Measurements from ENCODE around the gene RNPS1. TPM values are rescaled to one million over a fixed set of nuclear protein-coding genes. Genes with fewer than 3 reads are reported as not detected.

Gene RNPS1
- total and polyA plus RNA-seq, 2 experiments from 2014 or later: 315 to 384 TPM

DNA sequence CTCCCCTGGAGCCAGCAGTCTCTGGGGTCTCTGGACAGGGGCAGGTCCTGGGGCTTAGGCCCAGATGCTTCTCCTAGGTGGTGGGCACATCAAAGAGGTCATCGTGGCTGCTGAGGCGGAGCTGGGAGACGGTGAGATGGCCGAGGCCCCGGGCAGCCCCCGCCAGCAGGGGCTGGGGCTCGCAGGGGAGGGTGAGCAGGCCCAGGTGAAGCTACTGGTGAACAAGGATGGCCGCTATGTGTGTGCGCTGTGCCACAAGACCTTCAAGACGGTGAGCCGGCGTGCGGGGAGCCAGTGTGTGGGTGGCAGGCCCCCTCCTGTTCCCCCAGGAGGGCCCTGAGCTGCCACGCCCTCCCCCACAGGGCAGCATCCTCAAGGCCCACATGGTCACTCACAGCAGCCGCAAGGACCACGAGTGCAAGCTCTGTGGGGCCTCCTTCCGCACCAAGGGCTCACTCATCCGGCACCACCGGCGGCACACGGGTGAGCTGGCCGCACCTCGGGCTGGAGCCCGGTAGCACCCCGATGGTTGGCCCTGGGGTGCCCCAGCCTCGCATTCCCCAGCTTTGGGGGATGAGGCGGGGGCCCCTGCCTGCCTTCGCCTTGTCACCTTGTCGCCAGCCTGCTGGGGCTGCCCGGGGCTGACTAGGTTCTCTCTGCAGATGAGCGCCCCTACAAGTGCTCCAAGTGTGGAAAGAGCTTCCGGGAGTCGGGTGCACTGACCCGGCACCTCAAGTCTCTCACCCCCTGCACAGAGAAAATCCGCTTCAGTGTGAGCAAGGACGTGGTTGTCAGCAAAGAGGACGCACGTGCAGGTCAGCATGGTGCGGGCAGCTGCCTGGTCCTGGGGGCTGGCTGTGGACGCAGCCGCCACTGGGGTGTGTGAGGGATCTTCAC, 35.6 kb downstream of the RNPS1 start:
- Mint-ChIP-seq H3K27me3 (ENCODE audit: insufficient read depth, low read depth, poor library complexity) (peaks cover 17% of the 10 kb centered on the region), H3K27ac (no peak overlapping the region), H3K9me3 (no peaks in the 10 kb centered on the region), H3K4me1 (no peaks in the 10 kb centered on the region), H3K36me3 (ENCODE audit: low read depth) (peaks cover 9% of the 10 kb centered on the region; the same call in 2 of the 3 replicates), H3K4me3 (no peak overlapping the region)
- H3K4me3 ChIP-seq: no peak overlapping the region
- H4K20me1 ChIP-seq (replicated peaks; ENCODE audit: insufficient read depth): no peaks in the 10 kb centered on the region; the same call in 1 of the 2 replicates
- TF ChIP-seq CREB1 (CRISPR knock-in tag; IDR thresholded peaks at IDR 0.05; ENCODE audit: low read depth) (no peak), POLR2AphosphoS5 (IDR thresholded peaks at IDR 0.05; ENCODE audit: low read depth) (no peak), EZH2phosphoT487 (IDR thresholded peaks at IDR 0.05; ENCODE audit: unreplicated experiment) (no peak), NANOG (IDR thresholded peaks at IDR 0.05; ENCODE audit: borderline replicate concordance) (no peak), ZNF114 (CRISPR knock-in tag; IDR thresholded peaks at IDR 0.05) (no peak), JUNB (IDR thresholded peaks at IDR 0.05; ENCODE audit: unreplicated experiment) (no peak), ZNF331 (CRISPR knock-in tag; IDR thresholded peaks at IDR 0.05; ENCODE audit: low read depth) (no peak), EZH2 (IDR thresholded peaks at IDR 0.05; ENCODE audit: low read depth, unreplicated experiment) (no peak), STAT1 (IDR thresholded peaks at IDR 0.05; ENCODE audit: unreplicated experiment) (no peak)
- TF ChIP-seq, protein P1, sequence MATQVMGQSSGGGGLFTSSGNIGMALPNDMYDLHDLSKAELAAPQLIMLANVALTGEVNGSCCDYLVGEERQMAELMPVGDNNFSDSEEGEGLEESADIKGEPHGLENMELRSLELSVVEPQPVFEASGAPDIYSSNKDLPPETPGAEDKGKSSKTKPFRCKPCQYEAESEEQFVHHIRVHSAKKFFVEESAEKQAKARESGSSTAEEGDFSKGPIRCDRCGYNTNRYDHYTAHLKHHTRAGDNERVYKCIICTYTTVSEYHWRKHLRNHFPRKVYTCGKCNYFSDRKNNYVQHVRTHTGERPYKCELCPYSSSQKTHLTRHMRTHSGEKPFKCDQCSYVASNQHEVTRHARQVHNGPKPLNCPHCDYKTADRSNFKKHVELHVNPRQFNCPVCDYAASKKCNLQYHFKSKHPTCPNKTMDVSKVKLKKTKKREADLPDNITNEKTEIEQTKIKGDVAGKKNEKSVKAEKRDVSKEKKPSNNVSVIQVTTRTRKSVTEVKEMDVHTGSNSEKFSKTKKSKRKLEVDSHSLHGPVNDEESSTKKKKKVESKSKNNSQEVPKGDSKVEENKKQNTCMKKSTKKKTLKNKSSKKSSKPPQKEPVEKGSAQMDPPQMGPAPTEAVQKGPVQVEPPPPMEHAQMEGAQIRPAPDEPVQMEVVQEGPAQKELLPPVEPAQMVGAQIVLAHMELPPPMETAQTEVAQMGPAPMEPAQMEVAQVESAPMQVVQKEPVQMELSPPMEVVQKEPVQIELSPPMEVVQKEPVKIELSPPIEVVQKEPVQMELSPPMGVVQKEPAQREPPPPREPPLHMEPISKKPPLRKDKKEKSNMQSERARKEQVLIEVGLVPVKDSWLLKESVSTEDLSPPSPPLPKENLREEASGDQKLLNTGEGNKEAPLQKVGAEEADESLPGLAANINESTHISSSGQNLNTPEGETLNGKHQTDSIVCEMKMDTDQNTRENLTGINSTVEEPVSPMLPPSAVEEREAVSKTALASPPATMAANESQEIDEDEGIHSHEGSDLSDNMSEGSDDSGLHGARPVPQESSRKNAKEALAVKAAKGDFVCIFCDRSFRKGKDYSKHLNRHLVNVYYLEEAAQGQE (IDR thresholded peaks at IDR 0.05; ENCODE audit: unreplicated experiment): no peak
- TF ChIP-seq, protein P2, sequence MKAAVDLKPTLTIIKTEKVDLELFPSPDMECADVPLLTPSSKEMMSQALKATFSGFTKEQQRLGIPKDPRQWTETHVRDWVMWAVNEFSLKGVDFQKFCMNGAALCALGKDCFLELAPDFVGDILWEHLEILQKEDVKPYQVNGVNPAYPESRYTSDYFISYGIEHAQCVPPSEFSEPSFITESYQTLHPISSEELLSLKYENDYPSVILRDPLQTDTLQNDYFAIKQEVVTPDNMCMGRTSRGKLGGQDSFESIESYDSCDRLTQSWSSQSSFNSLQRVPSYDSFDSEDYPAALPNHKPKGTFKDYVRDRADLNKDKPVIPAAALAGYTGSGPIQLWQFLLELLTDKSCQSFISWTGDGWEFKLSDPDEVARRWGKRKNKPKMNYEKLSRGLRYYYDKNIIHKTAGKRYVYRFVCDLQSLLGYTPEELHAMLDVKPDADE (IDR thresholded peaks at IDR 0.05): no peak
- TF ChIP-seq, protein P3, sequence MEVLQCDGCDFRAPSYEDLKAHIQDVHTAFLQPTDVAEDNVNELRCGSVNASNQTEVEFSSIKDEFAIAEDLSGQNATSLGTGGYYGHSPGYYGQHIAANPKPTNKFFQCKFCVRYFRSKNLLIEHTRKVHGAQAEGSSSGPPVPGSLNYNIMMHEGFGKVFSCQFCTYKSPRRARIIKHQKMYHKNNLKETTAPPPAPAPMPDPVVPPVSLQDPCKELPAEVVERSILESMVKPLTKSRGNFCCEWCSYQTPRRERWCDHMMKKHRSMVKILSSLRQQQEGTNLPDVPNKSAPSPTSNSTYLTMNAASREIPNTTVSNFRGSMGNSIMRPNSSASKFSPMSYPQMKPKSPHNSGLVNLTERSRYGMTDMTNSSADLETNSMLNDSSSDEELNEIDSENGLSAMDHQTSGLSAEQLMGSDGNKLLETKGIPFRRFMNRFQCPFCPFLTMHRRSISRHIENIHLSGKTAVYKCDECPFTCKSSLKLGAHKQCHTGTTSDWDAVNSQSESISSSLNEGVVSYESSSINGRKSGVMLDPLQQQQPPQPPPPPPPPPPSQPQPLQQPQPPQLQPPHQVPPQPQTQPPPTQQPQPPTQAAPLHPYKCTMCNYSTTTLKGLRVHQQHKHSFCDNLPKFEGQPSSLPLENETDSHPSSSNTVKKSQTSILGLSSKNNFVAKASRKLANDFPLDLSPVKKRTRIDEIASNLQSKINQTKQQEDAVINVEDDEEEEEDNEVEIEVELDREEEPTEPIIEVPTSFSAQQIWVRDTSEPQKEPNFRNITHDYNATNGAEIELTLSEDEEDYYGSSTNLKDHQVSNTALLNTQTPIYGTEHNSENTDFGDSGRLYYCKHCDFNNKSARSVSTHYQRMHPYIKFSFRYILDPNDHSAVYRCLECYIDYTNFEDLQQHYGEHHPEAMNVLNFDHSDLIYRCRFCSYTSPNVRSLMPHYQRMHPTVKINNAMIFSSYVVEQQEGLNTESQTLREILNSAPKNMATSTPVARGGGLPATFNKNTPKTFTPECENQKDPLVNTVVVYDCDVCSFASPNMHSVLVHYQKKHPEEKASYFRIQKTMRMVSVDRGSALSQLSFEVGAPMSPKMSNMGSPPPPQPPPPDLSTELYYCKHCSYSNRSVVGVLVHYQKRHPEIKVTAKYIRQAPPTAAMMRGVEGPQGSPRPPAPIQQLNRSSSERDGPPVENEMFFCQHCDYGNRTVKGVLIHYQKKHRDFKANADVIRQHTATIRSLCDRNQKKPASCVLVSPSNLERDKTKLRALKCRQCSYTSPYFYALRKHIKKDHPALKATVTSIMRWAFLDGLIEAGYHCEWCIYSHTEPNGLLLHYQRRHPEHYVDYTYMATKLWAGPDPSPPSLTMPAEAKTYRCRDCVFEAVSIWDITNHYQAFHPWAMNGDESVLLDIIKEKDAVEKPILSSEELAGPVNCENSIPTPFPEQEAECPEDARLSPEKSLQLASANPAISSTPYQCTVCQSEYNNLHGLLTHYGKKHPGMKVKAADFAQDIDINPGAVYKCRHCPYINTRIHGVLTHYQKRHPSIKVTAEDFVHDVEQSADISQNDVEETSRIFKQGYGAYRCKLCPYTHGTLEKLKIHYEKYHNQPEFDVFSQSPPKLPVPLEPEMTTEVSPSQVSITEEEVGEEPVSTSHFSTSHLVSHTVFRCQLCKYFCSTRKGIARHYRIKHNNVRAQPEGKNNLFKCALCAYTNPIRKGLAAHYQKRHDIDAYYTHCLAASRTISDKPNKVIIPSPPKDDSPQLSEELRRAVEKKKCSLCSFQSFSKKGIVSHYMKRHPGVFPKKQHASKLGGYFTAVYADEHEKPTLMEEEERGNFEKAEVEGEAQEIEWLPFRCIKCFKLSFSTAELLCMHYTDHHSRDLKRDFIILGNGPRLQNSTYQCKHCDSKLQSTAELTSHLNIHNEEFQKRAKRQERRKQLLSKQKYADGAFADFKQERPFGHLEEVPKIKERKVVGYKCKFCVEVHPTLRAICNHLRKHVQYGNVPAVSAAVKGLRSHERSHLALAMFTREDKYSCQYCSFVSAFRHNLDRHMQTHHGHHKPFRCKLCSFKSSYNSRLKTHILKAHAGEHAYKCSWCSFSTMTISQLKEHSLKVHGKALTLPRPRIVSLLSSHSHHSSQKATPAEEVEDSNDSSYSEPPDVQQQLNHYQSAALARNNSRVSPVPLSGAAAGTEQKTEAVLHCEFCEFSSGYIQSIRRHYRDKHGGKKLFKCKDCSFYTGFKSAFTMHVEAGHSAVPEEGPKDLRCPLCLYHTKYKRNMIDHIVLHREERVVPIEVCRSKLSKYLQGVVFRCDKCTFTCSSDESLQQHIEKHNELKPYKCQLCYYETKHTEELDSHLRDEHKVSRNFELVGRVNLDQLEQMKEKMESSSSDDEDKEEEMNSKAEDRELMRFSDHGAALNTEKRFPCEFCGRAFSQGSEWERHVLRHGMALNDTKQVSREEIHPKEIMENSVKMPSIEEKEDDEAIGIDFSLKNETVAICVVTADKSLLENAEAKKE (CRISPR knock-in tag; IDR thresholded peaks at IDR 0.05): no peak
- TF ChIP-seq, protein P4, sequence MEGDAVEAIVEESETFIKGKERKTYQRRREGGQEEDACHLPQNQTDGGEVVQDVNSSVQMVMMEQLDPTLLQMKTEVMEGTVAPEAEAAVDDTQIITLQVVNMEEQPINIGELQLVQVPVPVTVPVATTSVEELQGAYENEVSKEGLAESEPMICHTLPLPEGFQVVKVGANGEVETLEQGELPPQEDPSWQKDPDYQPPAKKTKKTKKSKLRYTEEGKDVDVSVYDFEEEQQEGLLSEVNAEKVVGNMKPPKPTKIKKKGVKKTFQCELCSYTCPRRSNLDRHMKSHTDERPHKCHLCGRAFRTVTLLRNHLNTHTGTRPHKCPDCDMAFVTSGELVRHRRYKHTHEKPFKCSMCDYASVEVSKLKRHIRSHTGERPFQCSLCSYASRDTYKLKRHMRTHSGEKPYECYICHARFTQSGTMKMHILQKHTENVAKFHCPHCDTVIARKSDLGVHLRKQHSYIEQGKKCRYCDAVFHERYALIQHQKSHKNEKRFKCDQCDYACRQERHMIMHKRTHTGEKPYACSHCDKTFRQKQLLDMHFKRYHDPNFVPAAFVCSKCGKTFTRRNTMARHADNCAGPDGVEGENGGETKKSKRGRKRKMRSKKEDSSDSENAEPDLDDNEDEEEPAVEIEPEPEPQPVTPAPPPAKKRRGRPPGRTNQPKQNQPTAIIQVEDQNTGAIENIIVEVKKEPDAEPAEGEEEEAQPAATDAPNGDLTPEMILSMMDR (conservative IDR thresholded peaks at IDR 0.05; ENCODE audit: low read depth in 2 of 2): no peak
- peaks cover 12% of the 10 kb centered on the region for H3K27me3 ChIP-seq (ENCODE audit: insufficient read depth)
- no peak overlapping the region for H2AFZ ChIP-seq
- no peaks in the 10 kb centered on the region for H3F3A ChIP-seq (replicated peaks; ENCODE audit: low read depth)
- ATAC-seq (no peak), DNase-seq (ENCODE audit: low spot score) (no peak)
- no peak overlapping the region for H3K27ac ChIP-seq (ENCODE audit: low read depth)
- H3K4me2 ChIP-seq: no peak overlapping the region
- H3K9me2 ChIP-seq (ENCODE audit: insufficient read depth): no peaks in the 10 kb centered on the region
- H3K79me2 ChIP-seq (replicated peaks; ENCODE audit: insufficient read depth): peaks cover 7% of the 10 kb centered on the region
- 0 out of 2 replicates have a peak, but pooled peaks cover 5% of the 10 kb centered on the region for H3K36me3 ChIP-seq (ENCODE audit: insufficient read depth)
- no peaks in the 10 kb centered on the region for H3K4me1 ChIP-seq (ENCODE audit: insufficient read depth)

Data from GM23338 (cell line).